Measurements from ENCODE around the gene KEL. TPM values are rescaled to one million over a fixed set of nuclear protein-coding genes. Genes with fewer than 3 reads are reported as not detected.

The KEL gene
- total RNA-seq, 4 donors from 2014 or later = not detected

- H3K4me3 ChIP-seq = no peak overlapping the region
- no peak overlapping the region for H3K27ac ChIP-seq
- H3K27me3 ChIP-seq = peaks cover 4% of the 10 kb centered on the region
- no peak for TF ChIP-seq POLR2AphosphoS5 (IDR thresholded peaks at IDR 0.05)
- no peak for TF ChIP-seq CTCF (IDR thresholded peaks at IDR 0.05)
- no peak for TF ChIP-seq EP300 (IDR thresholded peaks at IDR 0.05)
- TF ChIP-seq POLR2A (IDR thresholded peaks at IDR 0.05) = no peak
- H3K4me1 ChIP-seq = no peaks in the 10 kb centered on the region
- H3K9me3 ChIP-seq = peaks cover 0 to 5% (median 0%) of the 10 kb centered on the region in 3 donors
- no peaks in the 10 kb centered on the region for H3K36me3 ChIP-seq
- no peak for ATAC-seq
Observed at GRCh38 chr7:142904128-142904527, 58.0 kb downstream of the KEL start.

- H3K9me3 ChIP-seq = peaks cover 0 to 5% (median 0%) of the 10 kb centered on the region in 3 donors
- WGBS, 2 donors (ENCODE audit: low coverage in 1 of 2) = 60 to 90% methylated on average over 12 of the region's 15 CpGs
- TF ChIP-seq POLR2AphosphoS5 (IDR thresholded peaks at IDR 0.05) (no peak), EP300 (IDR thresholded peaks at IDR 0.05) (no peak), POLR2A (IDR thresholded peaks at IDR 0.05) (no peak), CTCF (IDR thresholded peaks at IDR 0.05) (no peak)
- H3K4me1 ChIP-seq = no peaks in the 10 kb centered on the region
- ATAC-seq = no peak
- H3K27me3 ChIP-seq = peaks cover 7% of the 10 kb centered on the region
- no peaks in the 10 kb centered on the region for H3K36me3 ChIP-seq
- H3K4me3 ChIP-seq = no peak overlapping the region
- H3K27ac ChIP-seq = no peak overlapping the region
Observed at GRCh38 chr7:142901426-142902259, 60.5 kb downstream of the KEL start.

GRCh38 chr7:142899661-142900060 is 62.5 kb downstream of the KEL start:
- no peaks in the 10 kb centered on the region for H3K36me3 ChIP-seq
- H3K27me3 ChIP-seq = peaks cover 14% of the 10 kb centered on the region
- WGBS, 2 donors (ENCODE audit: low coverage in 1 of 2) = 11 to 27% methylated on average over 3 of the region's 3 CpGs
- TF ChIP-seq POLR2AphosphoS5 (IDR thresholded peaks at IDR 0.05) (no peak), CTCF (IDR thresholded peaks at IDR 0.05) (no peak), POLR2A (IDR thresholded peaks at IDR 0.05) (no peak), EP300 (IDR thresholded peaks at IDR 0.05) (no peak)
- H3K27ac ChIP-seq = no peak overlapping the region
- ATAC-seq = no peak
- no peaks in the 10 kb centered on the region for H3K4me1 ChIP-seq
- H3K9me3 ChIP-seq = peaks cover 0 to 4% (median 0%) of the 10 kb centered on the region in 3 donors
- no peak overlapping the region for H3K4me3 ChIP-seq

- H3K9me3 ChIP-seq = no peaks in the 10 kb centered on the region
- no peaks in the 10 kb centered on the region for H3K36me3 ChIP-seq
- WGBS, 2 donors (ENCODE audit: low coverage in 1 of 2) = 64 to 78% methylated on average over 2 to 3 of the region's 3 CpGs
- H3K27me3 ChIP-seq = peaks cover 14% of the 10 kb centered on the region
- TF ChIP-seq POLR2AphosphoS5 (IDR thresholded peaks at IDR 0.05) = no peak
- TF ChIP-seq POLR2A (IDR thresholded peaks at IDR 0.05) = no peak
- no peak for TF ChIP-seq EP300 (IDR thresholded peaks at IDR 0.05)
- TF ChIP-seq CTCF (IDR thresholded peaks at IDR 0.05) = no peak
- no peak for ATAC-seq
- H3K4me3 ChIP-seq = no peak overlapping the region
- no peak overlapping the region for H3K27ac ChIP-seq
- H3K4me1 ChIP-seq = no peaks in the 10 kb centered on the region
Observed at GRCh38 chr7:142898377-142899170, 63.6 kb downstream of the KEL start.
